Uterus (tissue), 2 donors: ENCODE results near the gene PDE10A.
"Not testable (repeated sequence)": the region's sequence is repeated elsewhere in the genome, so short reads cannot be mapped to it uniquely, and the experiment has no call there.

ENCODE experiments used
- POLR2A ChIP-seq, 2 donors: fragments of 450-650 bp; IDR thresholded peaks; one replicate each; pipeline ENCODE4 v1.6.1; 2016; ENCODE audit warnings: antibody characterized with exemption in 2 of 2, mild to moderate bottlenecking in 1 of 2, moderate library complexity in 1 of 2
- TF ChIP-seq, protein P1 (sequence below), 4 experiments: fragments of 200-600 bp in 2 of 4; fragments of 450-650 bp in 2 of 4; sonication (generic) in 2 of 4; IDR thresholded peaks; one replicate each; pipeline ENCODE4 v1.5.1; 2016 to 2019; ENCODE audit warnings: antibody characterized with exemption in 4 of 4, mild to moderate bottlenecking in 2 of 4, moderate library complexity in 1 of 4

DNA sequence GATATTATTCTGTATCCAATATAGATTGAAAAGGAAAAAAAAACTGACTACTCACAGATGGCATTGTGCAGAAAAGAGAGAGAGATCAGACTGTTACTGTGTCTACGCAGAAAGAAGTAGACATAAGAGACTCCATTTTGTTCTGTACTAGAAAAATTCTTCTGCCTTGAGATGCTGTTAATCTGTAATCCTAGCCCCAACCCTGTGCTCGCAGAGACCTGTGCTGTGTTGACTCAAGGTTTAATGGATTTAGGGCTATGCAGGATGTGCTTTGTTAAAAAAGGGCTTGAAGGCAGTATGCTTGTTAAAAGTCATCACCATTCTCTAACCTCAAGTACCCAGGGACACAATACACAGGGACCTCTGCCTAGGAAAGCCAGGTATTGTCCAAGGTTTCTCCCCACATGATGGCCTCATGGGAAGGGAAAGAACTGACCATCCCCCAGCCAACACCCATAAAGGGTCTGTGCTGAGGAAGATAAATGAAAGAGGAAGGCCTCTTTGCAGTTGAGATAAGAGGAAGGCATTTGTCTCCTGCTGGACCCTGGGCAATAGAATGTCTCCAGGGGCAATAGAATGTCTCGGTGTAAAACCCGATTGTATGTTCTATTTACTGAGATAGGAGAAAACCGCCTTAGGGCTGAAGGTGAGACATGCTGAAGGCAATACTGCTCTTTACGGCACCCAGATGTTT is 162.7 kb downstream of the PDE10A start:
- TF ChIP-seq, protein P1, sequence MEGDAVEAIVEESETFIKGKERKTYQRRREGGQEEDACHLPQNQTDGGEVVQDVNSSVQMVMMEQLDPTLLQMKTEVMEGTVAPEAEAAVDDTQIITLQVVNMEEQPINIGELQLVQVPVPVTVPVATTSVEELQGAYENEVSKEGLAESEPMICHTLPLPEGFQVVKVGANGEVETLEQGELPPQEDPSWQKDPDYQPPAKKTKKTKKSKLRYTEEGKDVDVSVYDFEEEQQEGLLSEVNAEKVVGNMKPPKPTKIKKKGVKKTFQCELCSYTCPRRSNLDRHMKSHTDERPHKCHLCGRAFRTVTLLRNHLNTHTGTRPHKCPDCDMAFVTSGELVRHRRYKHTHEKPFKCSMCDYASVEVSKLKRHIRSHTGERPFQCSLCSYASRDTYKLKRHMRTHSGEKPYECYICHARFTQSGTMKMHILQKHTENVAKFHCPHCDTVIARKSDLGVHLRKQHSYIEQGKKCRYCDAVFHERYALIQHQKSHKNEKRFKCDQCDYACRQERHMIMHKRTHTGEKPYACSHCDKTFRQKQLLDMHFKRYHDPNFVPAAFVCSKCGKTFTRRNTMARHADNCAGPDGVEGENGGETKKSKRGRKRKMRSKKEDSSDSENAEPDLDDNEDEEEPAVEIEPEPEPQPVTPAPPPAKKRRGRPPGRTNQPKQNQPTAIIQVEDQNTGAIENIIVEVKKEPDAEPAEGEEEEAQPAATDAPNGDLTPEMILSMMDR (IDR thresholded peaks at IDR 0.05): not testable (repeated sequence)
- TF ChIP-seq POLR2A (IDR thresholded peaks at IDR 0.05): not testable (repeated sequence)
